ENCODE data around the gene ARF6.

Gene ARF6

GRCh38 chr14:49853158-49853477, 39.8 kb upstream of the ARF6 start:
- peak; percentile 27 for ATAC-seq
- TF ChIP-seq, protein P1, sequence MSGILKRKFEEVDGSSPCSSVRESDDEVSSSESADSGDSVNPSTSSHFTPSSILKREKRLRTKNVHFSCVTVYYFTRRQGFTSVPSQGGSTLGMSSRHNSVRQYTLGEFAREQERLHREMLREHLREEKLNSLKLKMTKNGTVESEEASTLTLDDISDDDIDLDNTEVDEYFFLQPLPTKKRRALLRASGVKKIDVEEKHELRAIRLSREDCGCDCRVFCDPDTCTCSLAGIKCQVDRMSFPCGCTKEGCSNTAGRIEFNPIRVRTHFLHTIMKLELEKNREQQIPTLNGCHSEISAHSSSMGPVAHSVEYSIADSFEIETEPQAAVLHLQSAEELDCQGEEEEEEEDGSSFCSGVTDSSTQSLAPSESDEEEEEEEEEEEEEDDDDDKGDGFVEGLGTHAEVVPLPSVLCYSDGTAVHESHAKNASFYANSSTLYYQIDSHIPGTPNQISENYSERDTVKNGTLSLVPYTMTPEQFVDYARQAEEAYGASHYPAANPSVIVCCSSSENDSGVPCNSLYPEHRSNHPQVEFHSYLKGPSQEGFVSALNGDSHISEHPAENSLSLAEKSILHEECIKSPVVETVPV (CRISPR knock-in tag; IDR thresholded peaks at IDR 0.05), result no peak
- TF ChIP-seq ZNF8 (CRISPR knock-in tag; IDR thresholded peaks at IDR 0.05), result no peak

DNA sequence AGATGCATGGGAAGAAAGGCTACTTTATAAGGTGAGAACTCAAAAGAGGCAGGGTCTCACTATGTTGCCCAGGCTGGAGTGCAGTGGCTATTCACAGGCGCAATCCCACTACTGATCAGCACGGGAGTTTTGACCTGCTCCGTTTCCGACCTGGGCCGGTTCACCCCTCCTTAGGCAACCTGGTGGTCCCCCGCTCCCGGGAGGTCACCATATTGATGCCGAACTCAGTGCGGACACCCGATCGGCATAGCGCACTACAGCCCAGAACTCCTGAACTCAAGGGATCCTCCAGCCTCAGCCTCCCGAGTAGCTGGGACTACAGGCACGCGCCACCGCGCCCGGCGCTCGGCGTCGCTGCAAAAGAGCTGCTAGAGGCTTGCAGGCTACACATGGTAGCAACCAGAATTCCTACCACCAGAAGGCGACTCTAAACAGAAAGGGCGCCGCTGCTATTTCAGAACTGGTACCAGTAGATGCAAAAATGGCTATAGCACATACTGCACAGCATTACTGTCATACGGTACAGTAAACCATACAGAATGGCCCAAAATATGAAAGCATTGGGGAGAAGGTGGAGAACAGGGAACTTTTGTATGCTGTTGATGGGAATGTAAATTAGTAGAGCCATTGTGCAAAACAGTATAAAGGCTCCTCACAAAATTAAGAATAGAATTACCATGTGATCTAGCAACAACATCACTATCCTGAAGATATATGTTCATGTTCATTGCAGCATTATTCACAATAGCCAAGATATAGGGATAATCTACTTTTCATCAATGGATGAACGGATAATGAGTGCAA, 39.1 kb upstream of the ARF6 start:
- peak; percentile 91 for ATAC-seq
- TF ChIP-seq ZNF70 (CRISPR knock-in tag; IDR thresholded peaks at IDR 0.05) (no peak), ZC3H10 (CRISPR knock-in tag; IDR thresholded peaks at IDR 0.05) (no peak), ZNF8 (CRISPR knock-in tag; IDR thresholded peaks at IDR 0.05) (peak; percentile 31; the same call in 1 of the 2 replicates), POU6F1 (CRISPR knock-in tag; IDR thresholded peaks at IDR 0.05; ENCODE audit: borderline replicate concordance, low read depth) (no peak), ZFP3 (CRISPR knock-in tag; IDR thresholded peaks at IDR 0.05) (peak; percentile 69; the same call in 1 of the 2 replicates), ZNF565 (CRISPR knock-in tag; conservative IDR thresholded peaks at IDR 0.05; ENCODE audit: low read depth) (no peak), SNAI2 (CRISPR knock-in tag; IDR thresholded peaks at IDR 0.05) (0 out of 2 replicates have a peak, but pooled peaks have one; percentile 44)

DNA sequence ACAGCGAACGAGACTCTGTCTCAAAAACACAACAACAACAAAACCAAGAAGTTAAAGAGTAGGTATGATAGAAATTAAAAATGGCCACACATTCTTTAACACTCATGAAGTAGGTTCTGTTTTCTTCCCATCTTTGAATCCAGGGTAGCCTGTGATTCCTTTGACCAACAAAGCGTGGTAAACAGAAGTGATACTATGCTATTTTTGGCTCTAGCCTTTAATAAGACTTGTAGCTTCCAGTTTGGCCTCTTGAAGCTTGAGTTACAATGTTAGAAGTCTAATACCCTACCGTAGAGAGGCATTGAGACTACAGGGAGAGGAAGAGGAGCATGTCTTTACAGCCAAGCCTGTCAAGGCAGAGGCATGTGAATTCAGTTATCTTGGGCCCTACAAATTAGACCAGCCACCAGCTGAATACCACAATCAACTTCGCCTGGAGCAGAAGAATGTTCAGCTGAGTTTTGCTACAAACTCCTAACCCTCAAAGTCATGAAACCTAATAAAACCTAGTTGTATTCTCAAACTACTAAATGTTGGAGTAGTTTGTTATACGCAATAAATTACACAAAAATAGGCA, 35.4 kb upstream of the ARF6 start:
- TF ChIP-seq ARNTL (CRISPR knock-in tag; IDR thresholded peaks at IDR 0.05; ENCODE audit: borderline replicate concordance, low read depth) (no peak), OSR1 (CRISPR knock-in tag; IDR thresholded peaks at IDR 0.05) (no peak), ZNF70 (CRISPR knock-in tag; IDR thresholded peaks at IDR 0.05) (no peak), SNAI2 (CRISPR knock-in tag; IDR thresholded peaks at IDR 0.05) (no peak), ZFP3 (CRISPR knock-in tag; IDR thresholded peaks at IDR 0.05) (no peak), TOX (CRISPR knock-in tag; IDR thresholded peaks at IDR 0.05; ENCODE audit: borderline replicate concordance) (no peak), PATZ1 (CRISPR knock-in tag; IDR thresholded peaks at IDR 0.05; ENCODE audit: borderline replicate concordance) (no peak), RARB (CRISPR knock-in tag; IDR thresholded peaks at IDR 0.05) (no peak)
- TF ChIP-seq, protein P2, sequence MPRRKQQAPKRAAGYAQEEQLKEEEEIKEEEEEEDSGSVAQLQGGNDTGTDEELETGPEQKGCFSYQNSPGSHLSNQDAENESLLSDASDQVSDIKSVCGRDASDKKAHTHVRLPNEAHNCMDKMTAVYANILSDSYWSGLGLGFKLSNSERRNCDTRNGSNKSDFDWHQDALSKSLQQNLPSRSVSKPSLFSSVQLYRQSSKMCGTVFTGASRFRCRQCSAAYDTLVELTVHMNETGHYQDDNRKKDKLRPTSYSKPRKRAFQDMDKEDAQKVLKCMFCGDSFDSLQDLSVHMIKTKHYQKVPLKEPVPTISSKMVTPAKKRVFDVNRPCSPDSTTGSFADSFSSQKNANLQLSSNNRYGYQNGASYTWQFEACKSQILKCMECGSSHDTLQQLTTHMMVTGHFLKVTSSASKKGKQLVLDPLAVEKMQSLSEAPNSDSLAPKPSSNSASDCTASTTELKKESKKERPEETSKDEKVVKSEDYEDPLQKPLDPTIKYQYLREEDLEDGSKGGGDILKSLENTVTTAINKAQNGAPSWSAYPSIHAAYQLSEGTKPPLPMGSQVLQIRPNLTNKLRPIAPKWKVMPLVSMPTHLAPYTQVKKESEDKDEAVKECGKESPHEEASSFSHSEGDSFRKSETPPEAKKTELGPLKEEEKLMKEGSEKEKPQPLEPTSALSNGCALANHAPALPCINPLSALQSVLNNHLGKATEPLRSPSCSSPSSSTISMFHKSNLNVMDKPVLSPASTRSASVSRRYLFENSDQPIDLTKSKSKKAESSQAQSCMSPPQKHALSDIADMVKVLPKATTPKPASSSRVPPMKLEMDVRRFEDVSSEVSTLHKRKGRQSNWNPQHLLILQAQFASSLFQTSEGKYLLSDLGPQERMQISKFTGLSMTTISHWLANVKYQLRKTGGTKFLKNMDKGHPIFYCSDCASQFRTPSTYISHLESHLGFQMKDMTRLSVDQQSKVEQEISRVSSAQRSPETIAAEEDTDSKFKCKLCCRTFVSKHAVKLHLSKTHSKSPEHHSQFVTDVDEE (CRISPR knock-in tag; IDR thresholded peaks at IDR 0.05), result no peak
- TF ChIP-seq, protein P1 (CRISPR knock-in tag; IDR thresholded peaks at IDR 0.05), result no peak
- no peak for ATAC-seq

DNA sequence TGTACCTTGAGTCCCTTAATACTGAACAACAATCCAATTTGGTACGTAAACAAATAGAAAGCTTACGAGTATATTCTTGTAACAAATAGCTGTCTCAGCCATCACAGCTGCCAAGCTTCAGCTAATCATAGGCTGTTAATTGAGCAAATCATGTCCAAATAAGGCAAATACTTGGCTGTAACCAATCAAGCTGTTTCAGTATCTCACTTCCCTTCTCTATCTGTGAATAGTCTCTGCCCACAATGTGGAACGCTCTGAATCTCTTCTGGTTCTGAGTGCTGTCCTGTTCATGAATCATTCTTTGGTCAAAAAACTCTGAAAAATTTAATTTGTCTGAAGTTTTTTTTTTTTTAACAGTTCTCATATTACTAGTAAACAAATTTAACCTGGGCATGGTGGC, 34.5 kb upstream of the ARF6 start:
- no peak for ATAC-seq
- no peak for TF ChIP-seq PPARA (CRISPR knock-in tag; IDR thresholded peaks at IDR 0.05; ENCODE audit: borderline replicate concordance)
- TF ChIP-seq ZNF565 (CRISPR knock-in tag; conservative IDR thresholded peaks at IDR 0.05; ENCODE audit: low read depth), result no peak
- TF ChIP-seq POU6F1 (CRISPR knock-in tag; IDR thresholded peaks at IDR 0.05; ENCODE audit: borderline replicate concordance, low read depth), result no peak
- TF ChIP-seq ZNF8 (CRISPR knock-in tag; IDR thresholded peaks at IDR 0.05), result no peak
- TF ChIP-seq ISL1 (CRISPR knock-in tag; IDR thresholded peaks at IDR 0.05), result no peak
- TF ChIP-seq OSR1 (CRISPR knock-in tag; IDR thresholded peaks at IDR 0.05), result no peak
- no peak for TF ChIP-seq BACH2 (CRISPR knock-in tag; IDR thresholded peaks at IDR 0.05; ENCODE audit: borderline replicate concordance)
- no peak for TF ChIP-seq PATZ1 (CRISPR knock-in tag; IDR thresholded peaks at IDR 0.05; ENCODE audit: borderline replicate concordance)
- TF ChIP-seq SNAI2 (CRISPR knock-in tag; IDR thresholded peaks at IDR 0.05), result no peak
- TF ChIP-seq, protein P1 (CRISPR knock-in tag; IDR thresholded peaks at IDR 0.05), result no peak
- TF ChIP-seq TOX (CRISPR knock-in tag; IDR thresholded peaks at IDR 0.05; ENCODE audit: borderline replicate concordance), result no peak
- no peak for TF ChIP-seq TCF4 (CRISPR knock-in tag; IDR thresholded peaks at IDR 0.05; ENCODE audit: borderline replicate concordance)
